Suprapubic skin (tissue), 4 donors: Measurements from ENCODE around the gene GNAT3. TPM values are rescaled to one million over a fixed set of nuclear protein-coding genes. Genes with fewer than 3 reads are reported as not detected.

Experiments used
- DNase-seq, 2 donors: peaks; one replicate each; pipeline ENCODE4 v3.0.0-alpha.2; 2019; ENCODE audit warnings: low spot score in 2 of 2
- H3K27ac ChIP-seq: fragments of 200-600 bp; sonication (generic); one replicate; pipeline ENCODE4 v1.5.1; 2019
- H3K27me3 ChIP-seq: fragments of 200-600 bp; sonication (generic); one replicate; pipeline ENCODE4 v1.5.1; 2019
- H3K36me3 ChIP-seq: fragments of 200-600 bp; sonication (generic); one replicate; pipeline ENCODE4 v1.5.1; 2019
- H3K4me1 ChIP-seq: fragments of 200-600 bp; sonication (generic); one replicate; pipeline ENCODE4 v1.5.1; 2019
- H3K4me3 ChIP-seq: fragments of 200-600 bp; sonication (generic); one replicate; pipeline ENCODE4 v1.5.1; 2019; ENCODE audit warnings: mild to moderate bottlenecking
- H3K9me3 ChIP-seq: fragments of 200-600 bp; sonication (generic); one replicate; pipeline ENCODE4 v1.5.1; 2019
- CTCF ChIP-seq, 2 donors: fragments of 200-600 bp in 1 of 2; fragments of 450-650 bp in 1 of 2; sonication (generic) in 1 of 2; IDR thresholded peaks; one replicate each; pipeline ENCODE4 v1.5.1; 2016 to 2019; ENCODE audit warnings: antibody characterized with exemption in 2 of 2, mild to moderate bottlenecking in 1 of 2, moderate library complexity in 1 of 2
- EP300 ChIP-seq: sonication (generic); formaldehyde crosslinking; IDR thresholded peaks from one replicate; pipeline ENCODE4 v1.6.1; 2017; ENCODE audit warnings: antibody characterized with exemption
- POLR2A ChIP-seq, 2 donors: fragments of 450-650 bp; IDR thresholded peaks; one replicate each; pipeline ENCODE4 v1.6.1; 2017; ENCODE audit warnings: antibody characterized with exemption in 2 of 2, mild to moderate bottlenecking in 2 of 2, moderate library complexity in 2 of 2
- POLR2AphosphoS5 ChIP-seq, 3 donors: sonication (generic); formaldehyde crosslinking; IDR thresholded peaks; one replicate each; pipeline ENCODE4 v1.6.1; 2017; ENCODE audit warnings: antibody characterized with exemption in 3 of 3
- WGBS: methylation state at CpG from one replicate; pipeline ENCODE4 v1.1.5; 2018; 5-methylcytosine and 5-hydroxymethylcytosine counted together
- total RNA-seq, 4 donors: library from RNA; depleted of rRNA; stranded (reverse); fragments of >200 nt; gene quantifications; one replicate each; pipeline ENCODE4 v1.1.0, GENCODE V29; 2016

GNAT3 gene
- total RNA-seq: not detected

GRCh38 chr7:80511964-80512363 is at the start of gene GNAT3:
Gene GNAT3 (minus strand): TSS chr7:80512064. CDS start chr7:80511926, 138 bp downstream.
- WGBS: 91% methylated on average over 3 of the region's 3 CpGs

GRCh38 chr7:80558116-80558515 is 46.3 kb upstream of the GNAT3 start:
- Histone ChIP-seq H3K4me1 (no peaks in the 10 kb centered on the region), H3K27me3 (no peaks in the 10 kb centered on the region), H3K27ac (no peak overlapping the region), H3K4me3 (no peak overlapping the region), H3K9me3 (peaks cover 17% of the 10 kb centered on the region), H3K36me3 (no peaks in the 10 kb centered on the region)
- TF ChIP-seq POLR2AphosphoS5 (IDR thresholded peaks at IDR 0.05): no peak
- WGBS: 91% methylated on average over 3 of the region's 3 CpGs
- DNase-seq: no peak

More at GRCh38 chr7:80511964-80512363, at the start of gene GNAT3:
- H3K27me3 ChIP-seq: no peaks in the 10 kb centered on the region
- no peaks in the 10 kb centered on the region for H3K36me3 ChIP-seq
- no peak for DNase-seq
- H3K4me1 ChIP-seq: no peaks in the 10 kb centered on the region
- H3K9me3 ChIP-seq: no peaks in the 10 kb centered on the region
- no peak within 1 kb of the TSS for H3K27ac ChIP-seq
- H3K4me3 ChIP-seq: no peak within 1 kb of the TSS
- no peak for TF ChIP-seq EP300

- no peak overlapping the region for H3K27ac ChIP-seq
- no peak for DNase-seq
- H3K4me3 ChIP-seq: no peak overlapping the region
- peaks cover 12% of the 10 kb centered on the region for H3K4me1 ChIP-seq
- H3K36me3 ChIP-seq: no peaks in the 10 kb centered on the region
- no peaks in the 10 kb centered on the region for H3K27me3 ChIP-seq
- WGBS: 15% methylated on average over 1 of the region's 1 CpG
- H3K9me3 ChIP-seq: no peaks in the 10 kb centered on the region
- no peak for TF ChIP-seq POLR2AphosphoS5 (IDR thresholded peaks at IDR 0.05)
- TF ChIP-seq CTCF (IDR thresholded peaks at IDR 0.05): no peak
- no peak for TF ChIP-seq EP300
- no peak for TF ChIP-seq POLR2A (IDR thresholded peaks at IDR 0.05)
These were observed 40.3 kb upstream of the GNAT3 start for GRCh38 chr7:80552031-80552694.

GRCh38 chr7:80550005-80550404 is 38.1 kb upstream of the GNAT3 start:
- no peak overlapping the region for H3K4me3 ChIP-seq
- WGBS: 93% methylated on average over 2 of the region's 2 CpGs
- no peaks in the 10 kb centered on the region for H3K9me3 ChIP-seq
- H3K36me3 ChIP-seq: no peaks in the 10 kb centered on the region
- no peak for DNase-seq
- peaks cover 12% of the 10 kb centered on the region for H3K4me1 ChIP-seq
- no peaks in the 10 kb centered on the region for H3K27me3 ChIP-seq
- H3K27ac ChIP-seq: no peak overlapping the region
- TF ChIP-seq POLR2A (IDR thresholded peaks at IDR 0.05) (no peak), EP300 (no peak), POLR2AphosphoS5 (IDR thresholded peaks at IDR 0.05) (no peak), CTCF (IDR thresholded peaks at IDR 0.05) (no peak)

- Histone ChIP-seq H3K4me3 (no peak overlapping the region), H3K27me3 (no peaks in the 10 kb centered on the region), H3K27ac (peak overlapping the region; percentile 46), H3K36me3 (no peaks in the 10 kb centered on the region), H3K4me1 (peaks cover 12% of the 10 kb centered on the region), H3K9me3 (no peaks in the 10 kb centered on the region)
- DNase-seq: no peak
- TF ChIP-seq CTCF (IDR thresholded peaks at IDR 0.05) (no peak), EP300 (no peak), POLR2A (IDR thresholded peaks at IDR 0.05) (no peak), POLR2AphosphoS5 (IDR thresholded peaks at IDR 0.05) (no peak)
These were observed 37.1 kb upstream of the GNAT3 start for GRCh38 chr7:80548840-80549530.

DNA sequence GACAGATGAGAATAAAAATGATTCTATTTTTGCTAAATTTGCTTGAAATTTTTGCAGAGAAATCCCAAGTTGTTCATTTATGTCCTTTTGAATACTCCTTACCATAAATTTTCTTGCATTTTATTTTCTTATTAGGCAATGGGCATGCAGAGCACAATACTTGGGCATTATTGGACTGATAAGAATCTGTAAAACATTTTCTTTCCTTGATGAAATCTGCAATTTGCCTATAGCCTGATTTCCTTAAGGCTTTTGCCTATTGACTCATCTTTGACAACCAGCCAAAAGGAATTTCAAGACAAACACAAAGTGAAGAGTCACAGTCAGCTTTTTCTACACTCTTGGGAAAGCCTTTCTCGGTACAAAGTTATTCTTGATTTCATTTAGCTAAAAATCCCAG is 30.5 kb upstream of the GNAT3 start:
- Histone ChIP-seq H3K36me3 (no peaks in the 10 kb centered on the region), H3K27me3 (no peaks in the 10 kb centered on the region), H3K4me3 (no peak overlapping the region), H3K9me3 (no peaks in the 10 kb centered on the region), H3K4me1 (peaks cover 12% of the 10 kb centered on the region), H3K27ac (peak overlapping the region; percentile 45)
- no peak for DNase-seq
- TF ChIP-seq POLR2A (IDR thresholded peaks at IDR 0.05): no peak
- TF ChIP-seq CTCF (IDR thresholded peaks at IDR 0.05): no peak
- no peak for TF ChIP-seq POLR2AphosphoS5 (IDR thresholded peaks at IDR 0.05)
- WGBS: 39% methylated on average over 1 of the region's 1 CpG
